Measurements from ENCODE around the gene PCGF1. TPM values are rescaled to one million over a fixed set of nuclear protein-coding genes. Genes with fewer than 3 reads are reported as not detected.

PCGF1 gene
- total and polyA plus RNA-seq, 2 of the 13 experiments (the other 11 are each of a cell fraction or from before 2014, with no cell fraction given) = 20.4 to 22.6 TPM

GRCh38 chr2:74529357-74530238 is 22.1 kb upstream of the PCGF1 start, which contains the start of the genes AUP1 and HTRA2 (continued):
- TF ChIP-seq TFDP2 (CRISPR knock-in tag; IDR thresholded peaks at IDR 0.05) (peak; percentile 74), ZNF20 (CRISPR knock-in tag; IDR thresholded peaks at IDR 0.05) (peak; percentile 93), CBX2 (IDR thresholded peaks at IDR 0.05; ENCODE audit: low read depth, low read length) (no peak), CBX2 (CRISPR knock-in tag; IDR thresholded peaks at IDR 0.05; ENCODE audit: low read depth) (no peak), AGO1 (IDR thresholded peaks at IDR 0.05; ENCODE audit: low read depth, low read length, poor library complexity, severe bottlenecking) (peak; percentile 60), ZNF563 (CRISPR knock-in tag; IDR thresholded peaks at IDR 0.05) (peak; percentile 89), SALL2 (CRISPR knock-in tag; IDR thresholded peaks at IDR 0.05) (peak; percentile 71), DNMT3B (CRISPR knock-in tag; conservative IDR thresholded peaks at IDR 0.05) (no peak), RORA (CRISPR knock-in tag; IDR thresholded peaks at IDR 0.05) (no peak), SIN3A (IDR thresholded peaks at IDR 0.05; ENCODE audit: borderline replicate concordance, low read depth, low read length) (peak; percentile 92), ZNF569 (CRISPR knock-in tag; IDR thresholded peaks at IDR 0.05; ENCODE audit: borderline replicate concordance) (0 out of 2 replicates have a peak, but pooled peaks have one; percentile 14), ZKSCAN5 (CRISPR knock-in tag; IDR thresholded peaks at IDR 0.05) (no peak), MTF2 (CRISPR knock-in tag; IDR thresholded peaks at IDR 0.05; ENCODE audit: borderline replicate concordance) (no peak), JUNB (CRISPR knock-in tag; IDR thresholded peaks at IDR 0.05; ENCODE audit: borderline replicate concordance) (no peak), HNRNPL (IDR thresholded peaks at IDR 0.05; ENCODE audit: low read depth, low read length) (peak; percentile 66; the same call in 1 of the 2 replicates), ZBTB8A (CRISPR knock-in tag; IDR thresholded peaks at IDR 0.05; ENCODE audit: borderline replicate concordance, low read depth) (peak; percentile 52; the same call in 1 of the 2 replicates), GATA4 (IDR thresholded peaks at IDR 0.05; ENCODE audit: borderline replicate concordance, low read depth) (peak; percentile 58; the same call in 1 of the 2 replicates), DMAP1 (CRISPR knock-in tag; IDR thresholded peaks at IDR 0.05) (peak; percentile 87; the same call in 1 of the 2 replicates), MED13 (CRISPR knock-in tag; IDR thresholded peaks at IDR 0.05) (peak; percentile 77; the same call in 1 of the 2 replicates)
- TF ChIP-seq, protein P1, sequence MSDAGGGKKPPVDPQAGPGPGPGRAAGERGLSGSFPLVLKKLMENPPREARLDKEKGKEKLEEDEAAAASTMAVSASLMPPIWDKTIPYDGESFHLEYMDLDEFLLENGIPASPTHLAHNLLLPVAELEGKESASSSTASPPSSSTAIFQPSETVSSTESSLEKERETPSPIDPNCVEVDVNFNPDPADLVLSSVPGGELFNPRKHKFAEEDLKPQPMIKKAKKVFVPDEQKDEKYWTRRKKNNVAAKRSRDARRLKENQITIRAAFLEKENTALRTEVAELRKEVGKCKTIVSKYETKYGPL (CRISPR knock-in tag; IDR thresholded peaks at IDR 0.05) = peak; percentile 15
- TF ChIP-seq, protein P2, sequence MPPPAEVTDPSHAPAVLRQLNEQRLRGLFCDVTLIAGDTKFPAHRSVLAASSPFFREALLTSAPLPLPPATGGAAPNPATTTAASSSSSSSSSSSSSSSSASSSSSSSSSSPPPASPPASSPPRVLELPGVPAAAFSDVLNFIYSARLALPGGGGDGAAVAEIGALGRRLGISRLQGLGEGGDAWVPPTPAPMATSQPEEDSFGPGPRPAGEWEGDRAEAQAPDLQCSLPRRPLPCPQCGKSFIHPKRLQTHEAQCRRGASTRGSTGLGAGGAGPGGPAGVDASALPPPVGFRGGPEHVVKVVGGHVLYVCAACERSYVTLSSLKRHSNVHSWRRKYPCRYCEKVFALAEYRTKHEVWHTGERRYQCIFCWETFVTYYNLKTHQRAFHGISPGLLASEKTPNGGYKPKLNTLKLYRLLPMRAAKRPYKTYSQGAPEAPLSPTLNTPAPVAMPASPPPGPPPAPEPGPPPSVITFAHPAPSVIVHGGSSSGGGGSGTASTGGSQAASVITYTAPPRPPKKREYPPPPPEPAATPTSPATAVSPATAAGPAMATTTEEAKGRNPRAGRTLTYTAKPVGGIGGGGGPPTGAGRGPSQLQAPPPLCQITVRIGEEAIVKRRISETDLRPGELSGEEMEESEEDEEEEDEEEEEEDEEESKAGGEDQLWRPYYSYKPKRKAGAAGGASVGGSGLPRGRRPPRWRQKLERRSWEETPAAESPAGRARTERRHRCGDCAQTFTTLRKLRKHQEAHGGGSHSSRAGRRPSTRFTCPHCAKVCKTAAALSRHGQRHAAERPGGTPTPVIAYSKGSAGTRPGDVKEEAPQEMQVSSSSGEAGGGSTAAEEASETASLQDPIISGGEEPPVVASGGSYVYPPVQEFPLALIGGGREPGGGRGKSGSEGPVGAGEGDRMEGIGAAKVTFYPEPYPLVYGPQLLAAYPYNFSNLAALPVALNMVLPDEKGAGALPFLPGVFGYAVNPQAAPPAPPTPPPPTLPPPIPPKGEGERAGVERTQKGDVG (CRISPR knock-in tag; IDR thresholded peaks at IDR 0.05; ENCODE audit: borderline replicate concordance) = peak; percentile 51; the same call in 1 of the 2 replicates
- TF ChIP-seq, protein P3, sequence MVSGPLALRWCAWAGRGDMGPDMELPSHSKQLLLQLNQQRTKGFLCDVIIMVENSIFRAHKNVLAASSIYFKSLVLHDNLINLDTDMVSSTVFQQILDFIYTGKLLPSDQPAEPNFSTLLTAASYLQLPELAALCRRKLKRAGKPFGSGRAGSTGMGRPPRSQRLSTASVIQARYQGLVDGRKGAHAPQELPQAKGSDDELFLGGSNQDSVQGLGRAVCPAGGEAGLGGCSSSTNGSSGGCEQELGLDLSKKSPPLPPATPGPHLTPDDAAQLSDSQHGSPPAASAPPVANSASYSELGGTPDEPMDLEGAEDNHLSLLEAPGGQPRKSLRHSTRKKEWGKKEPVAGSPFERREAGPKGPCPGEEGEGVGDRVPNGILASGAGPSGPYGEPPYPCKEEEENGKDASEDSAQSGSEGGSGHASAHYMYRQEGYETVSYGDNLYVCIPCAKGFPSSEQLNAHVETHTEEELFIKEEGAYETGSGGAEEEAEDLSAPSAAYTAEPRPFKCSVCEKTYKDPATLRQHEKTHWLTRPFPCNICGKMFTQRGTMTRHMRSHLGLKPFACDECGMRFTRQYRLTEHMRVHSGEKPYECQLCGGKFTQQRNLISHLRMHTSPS (CRISPR knock-in tag; IDR thresholded peaks at IDR 0.05; ENCODE audit: low read depth) = peak; percentile 62
